ENCODE results near the gene MACROD2. TPM values are rescaled to one million over a fixed set of nuclear protein-coding genes. Genes with fewer than 3 reads are reported as not detected.

The MACROD2 gene
- total RNA-seq, 6 experiments from 2014 or later = 0.05 to 0.57 (median 0.11) TPM; not detected in 1

- Mint-ChIP-seq H3K4me3 (no peak overlapping the region), H3K9me3 (peaks cover 51% of the 10 kb centered on the region), H3K27ac (no peak overlapping the region), H3K27me3 (ENCODE audit: insufficient read depth) (no peaks in the 10 kb centered on the region), H3K4me1 (ENCODE audit: low read depth) (no peaks in the 10 kb centered on the region), H3K36me3 (ENCODE audit: low read depth) (no peaks in the 10 kb centered on the region)
- no peak for DNase-seq
- TF ChIP-seq, protein P1, sequence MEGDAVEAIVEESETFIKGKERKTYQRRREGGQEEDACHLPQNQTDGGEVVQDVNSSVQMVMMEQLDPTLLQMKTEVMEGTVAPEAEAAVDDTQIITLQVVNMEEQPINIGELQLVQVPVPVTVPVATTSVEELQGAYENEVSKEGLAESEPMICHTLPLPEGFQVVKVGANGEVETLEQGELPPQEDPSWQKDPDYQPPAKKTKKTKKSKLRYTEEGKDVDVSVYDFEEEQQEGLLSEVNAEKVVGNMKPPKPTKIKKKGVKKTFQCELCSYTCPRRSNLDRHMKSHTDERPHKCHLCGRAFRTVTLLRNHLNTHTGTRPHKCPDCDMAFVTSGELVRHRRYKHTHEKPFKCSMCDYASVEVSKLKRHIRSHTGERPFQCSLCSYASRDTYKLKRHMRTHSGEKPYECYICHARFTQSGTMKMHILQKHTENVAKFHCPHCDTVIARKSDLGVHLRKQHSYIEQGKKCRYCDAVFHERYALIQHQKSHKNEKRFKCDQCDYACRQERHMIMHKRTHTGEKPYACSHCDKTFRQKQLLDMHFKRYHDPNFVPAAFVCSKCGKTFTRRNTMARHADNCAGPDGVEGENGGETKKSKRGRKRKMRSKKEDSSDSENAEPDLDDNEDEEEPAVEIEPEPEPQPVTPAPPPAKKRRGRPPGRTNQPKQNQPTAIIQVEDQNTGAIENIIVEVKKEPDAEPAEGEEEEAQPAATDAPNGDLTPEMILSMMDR (IDR thresholded peaks at IDR 0.05) = no peak
Measured at GRCh38 chr20:14902432-14903089, 907.2 kb downstream of the MACROD2 start.

DNA sequence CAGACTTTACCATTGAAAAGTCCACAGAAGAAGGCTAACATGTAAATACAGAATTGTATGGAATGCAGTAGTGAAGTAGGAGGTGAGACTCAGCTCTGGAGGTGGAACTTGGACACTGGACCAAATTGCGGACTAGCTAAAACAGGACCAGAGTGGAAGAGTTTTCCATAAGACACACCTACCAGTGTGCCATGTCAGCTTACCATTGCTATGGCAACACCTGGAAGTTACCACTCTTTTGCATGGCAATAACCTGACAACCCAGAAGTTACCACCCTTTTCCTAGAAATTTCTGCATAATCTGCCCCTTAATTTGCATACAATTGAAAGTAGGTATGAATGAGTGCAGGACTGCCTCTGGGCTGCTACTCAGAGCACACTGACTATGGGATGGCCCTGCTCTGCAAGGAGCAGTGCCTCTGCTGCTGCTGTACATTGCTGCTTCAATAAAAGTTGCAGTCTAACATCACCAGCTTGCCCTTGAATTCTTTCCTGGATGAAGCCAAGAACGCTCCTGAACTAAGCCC, 911.7 kb downstream of the MACROD2 start:
- no peaks in the 10 kb centered on the region for H3K27me3 Mint-ChIP-seq (ENCODE audit: insufficient read depth)
- H3K4me3 Mint-ChIP-seq = no peak overlapping the region
- DNase-seq = no peak
- no peaks in the 10 kb centered on the region for H3K4me1 Mint-ChIP-seq (ENCODE audit: low read depth)
- TF ChIP-seq, protein P1 (IDR thresholded peaks at IDR 0.05) = no peak
- H3K27ac Mint-ChIP-seq = no peak overlapping the region
- H3K36me3 Mint-ChIP-seq (ENCODE audit: low read depth) = no peaks in the 10 kb centered on the region
- H3K9me3 Mint-ChIP-seq = peaks cover 42% of the 10 kb centered on the region

- Mint-ChIP-seq H3K27me3 (ENCODE audit: insufficient read depth) (no peaks in the 10 kb centered on the region), H3K36me3 (ENCODE audit: low read depth) (no peaks in the 10 kb centered on the region), H3K4me1 (ENCODE audit: low read depth) (no peaks in the 10 kb centered on the region), H3K9me3 (peaks cover 29% of the 10 kb centered on the region), H3K27ac (no peak overlapping the region), H3K4me3 (no peak overlapping the region)
- no peak for DNase-seq
- TF ChIP-seq, protein P1 (IDR thresholded peaks at IDR 0.05) = no peak
Measured at GRCh38 chr20:14910126-14910525, 914.8 kb downstream of the MACROD2 start.

GRCh38 chr20:14913896-14914620, 918.7 kb downstream of the MACROD2 start:
- Mint-ChIP-seq H3K27me3 (ENCODE audit: insufficient read depth) (no peaks in the 10 kb centered on the region; the same call in 1 of the 2 replicates), H3K4me3 (no peak overlapping the region), H3K27ac (no peak overlapping the region), H3K4me1 (ENCODE audit: low read depth) (no peaks in the 10 kb centered on the region), H3K9me3 (peaks cover 39% of the 10 kb centered on the region), H3K36me3 (ENCODE audit: low read depth) (no peaks in the 10 kb centered on the region)
- TF ChIP-seq, protein P1 (IDR thresholded peaks at IDR 0.05) = no peak
- no peak for DNase-seq

DNA sequence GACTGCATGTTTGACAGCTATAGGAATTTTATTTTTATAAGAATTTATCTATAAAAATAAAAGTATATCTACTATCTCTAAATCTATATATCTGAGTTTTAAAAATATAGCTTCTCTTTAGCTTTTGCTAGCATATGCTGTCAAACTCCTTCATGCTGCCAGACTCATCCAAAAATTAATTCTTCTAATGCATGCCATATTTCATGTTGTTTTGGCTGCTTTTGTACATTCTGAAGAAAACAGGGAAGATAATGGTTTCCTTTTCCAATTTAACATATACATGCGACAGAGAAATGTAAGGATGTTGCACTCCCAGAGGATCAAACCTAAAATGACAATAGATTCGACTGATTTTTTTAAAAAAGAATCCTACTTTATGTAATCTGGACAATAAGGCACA, 919.3 kb downstream of the MACROD2 start:
- Mint-ChIP-seq H3K36me3 (ENCODE audit: low read depth) (no peaks in the 10 kb centered on the region), H3K9me3 (peaks cover 44% of the 10 kb centered on the region), H3K4me1 (ENCODE audit: low read depth) (no peaks in the 10 kb centered on the region), H3K27ac (no peak overlapping the region), H3K4me3 (no peak overlapping the region), H3K27me3 (ENCODE audit: insufficient read depth) (no peaks in the 10 kb centered on the region; the same call in 1 of the 2 replicates)
- no peak for DNase-seq
- TF ChIP-seq, protein P1 (IDR thresholded peaks at IDR 0.05) = no peak
